ENCODE results near the gene RND2. TPM values are rescaled to one million over a fixed set of nuclear protein-coding genes. Genes with fewer than 3 reads are reported as not detected.

The RND2 gene
- total RNA-seq, 1 donor from 2014 or later = 7.1 TPM

GRCh38 chr17:42980766-42981397, 44.1 kb upstream of the RND2 start:
- H3K27me3 Mint-ChIP-seq = no peaks in the 10 kb centered on the region
- peaks cover 5% of the 10 kb centered on the region for H3K36me3 Mint-ChIP-seq
- H3K27ac Mint-ChIP-seq = peak overlapping the region; percentile 98
- TF ChIP-seq CTCF (conservative IDR thresholded peaks at IDR 0.05) = peak; percentile 29
- peaks cover 13% of the 10 kb centered on the region for H3K4me1 Mint-ChIP-seq (ENCODE audit: unreplicated experiment)
- no peaks in the 10 kb centered on the region for H3K9me3 Mint-ChIP-seq
- peak; percentile 74 for DNase-seq (ENCODE audit: extremely low spot score, unreplicated experiment)
- peak overlapping the region; percentile 99 for H3K4me3 Mint-ChIP-seq

GRCh38 chr17:42982266-42982665, 42.8 kb upstream of the RND2 start:
- H3K27me3 Mint-ChIP-seq = no peaks in the 10 kb centered on the region
- peak overlapping the region; percentile 99 for H3K4me3 Mint-ChIP-seq
- TF ChIP-seq CTCF (conservative IDR thresholded peaks at IDR 0.05) = no peak
- H3K4me1 Mint-ChIP-seq (ENCODE audit: unreplicated experiment) = peaks cover 13% of the 10 kb centered on the region
- no peak for DNase-seq (ENCODE audit: extremely low spot score, unreplicated experiment)
- H3K27ac Mint-ChIP-seq = peak overlapping the region; percentile 58
- no peaks in the 10 kb centered on the region for H3K9me3 Mint-ChIP-seq
- H3K36me3 Mint-ChIP-seq = peaks cover 5% of the 10 kb centered on the region

GRCh38 chr17:42985225-42985624, 39.8 kb upstream of the RND2 start:
- no peak for TF ChIP-seq CTCF (conservative IDR thresholded peaks at IDR 0.05)
- H3K27ac Mint-ChIP-seq = no peak overlapping the region
- H3K4me1 Mint-ChIP-seq (ENCODE audit: unreplicated experiment) = peaks cover 9% of the 10 kb centered on the region
- no peak for DNase-seq (ENCODE audit: extremely low spot score, unreplicated experiment)
- no peak overlapping the region for H3K4me3 Mint-ChIP-seq
- H3K36me3 Mint-ChIP-seq = peaks cover 15% of the 10 kb centered on the region
- H3K27me3 Mint-ChIP-seq = no peaks in the 10 kb centered on the region
- H3K9me3 Mint-ChIP-seq = no peaks in the 10 kb centered on the region

GRCh38 chr17:42989141-42989540, 35.9 kb upstream of the RND2 start:
- no peak for TF ChIP-seq CTCF (conservative IDR thresholded peaks at IDR 0.05)
- DNase-seq (ENCODE audit: extremely low spot score, unreplicated experiment) = no peak
- no peaks in the 10 kb centered on the region for H3K4me1 Mint-ChIP-seq (ENCODE audit: unreplicated experiment)
- H3K9me3 Mint-ChIP-seq = no peaks in the 10 kb centered on the region
- peaks cover 12% of the 10 kb centered on the region for H3K36me3 Mint-ChIP-seq
- H3K27me3 Mint-ChIP-seq = no peaks in the 10 kb centered on the region
- H3K4me3 Mint-ChIP-seq = no peak overlapping the region
- no peak overlapping the region for H3K27ac Mint-ChIP-seq

- no peaks in the 10 kb centered on the region for H3K9me3 Mint-ChIP-seq
- no peak for TF ChIP-seq CTCF (conservative IDR thresholded peaks at IDR 0.05)
- H3K27me3 Mint-ChIP-seq = no peaks in the 10 kb centered on the region
- no peak overlapping the region for H3K4me3 Mint-ChIP-seq
- no peak overlapping the region for H3K27ac Mint-ChIP-seq
- H3K36me3 Mint-ChIP-seq = peaks cover 12% of the 10 kb centered on the region
- H3K4me1 Mint-ChIP-seq (ENCODE audit: unreplicated experiment) = no peaks in the 10 kb centered on the region
- DNase-seq (ENCODE audit: extremely low spot score, unreplicated experiment) = no peak
Measured at GRCh38 chr17:42989726-42990652, 35.0 kb upstream of the RND2 start.
